Osteocyte (in vitro differentiated cells): ENCODE data around the gene MROH7. TPM values are rescaled to one million over a fixed set of nuclear protein-coding genes. Genes with fewer than 3 reads are reported as not detected.
A peak's percentile ranks its signal among the peaks of the same experiment; 100 is the strongest.

Source experiments
- DNase-seq: peaks from one replicate; pipeline ENCODE4 v3.0.0; 2021; ENCODE audit warnings: mixed read lengths; ENCODE audit not compliant: unreplicated experiment; ENCODE audit errors: extremely low spot score
- H3K27ac Mint-ChIP-seq: one replicate; pipeline ENCODE4 v1.8.0; 2021; ENCODE audit warnings: mild to moderate bottlenecking, mixed read lengths; ENCODE audit not compliant: unreplicated experiment
- H3K27me3 Mint-ChIP-seq: one replicate; pipeline ENCODE4 v1.8.0; 2021; ENCODE audit warnings: mixed read lengths; ENCODE audit not compliant: unreplicated experiment
- H3K36me3 Mint-ChIP-seq: one replicate; pipeline ENCODE4 v1.8.0; 2021; ENCODE audit warnings: mixed read lengths; ENCODE audit not compliant: unreplicated experiment
- H3K4me1 Mint-ChIP-seq: one replicate; pipeline ENCODE4 v1.8.0; 2021; ENCODE audit warnings: mixed read lengths; ENCODE audit not compliant: unreplicated experiment
- H3K4me3 Mint-ChIP-seq: one replicate; pipeline ENCODE4 v1.8.0; 2021; ENCODE audit warnings: mild to moderate bottlenecking, moderate library complexity, mixed read lengths; ENCODE audit not compliant: unreplicated experiment
- H3K9me3 Mint-ChIP-seq: one replicate; pipeline ENCODE4 v1.8.0; 2021; ENCODE audit warnings: mixed read lengths; ENCODE audit not compliant: unreplicated experiment
- CTCF ChIP-seq: fragments of 200-600 bp; sonication (generic); IDR thresholded peaks from 2 replicates; pipeline ENCODE4 v1.5.0; 2021; ENCODE audit warnings: antibody characterized with exemption, mild to moderate bottlenecking, moderate library complexity
- total RNA-seq: library from RNA; stranded (reverse); gene quantifications from 2 replicates; pipeline ENCODE4 v1.2.1, GENCODE V29; 2021

MROH7 gene
- total RNA-seq, 1 donor from 2014 or later = 0.11 TPM

- no peak overlapping the region for H3K27ac Mint-ChIP-seq
- peaks cover 40% of the 10 kb centered on the region for H3K27me3 Mint-ChIP-seq
- no peak for DNase-seq
- no peak overlapping the region for H3K4me3 Mint-ChIP-seq
- no peaks in the 10 kb centered on the region for H3K9me3 Mint-ChIP-seq
- no peaks in the 10 kb centered on the region for H3K36me3 Mint-ChIP-seq
- TF ChIP-seq CTCF = no peak
- no peaks in the 10 kb centered on the region for H3K4me1 Mint-ChIP-seq
These were observed 63.6 kb downstream of the MROH7 start for GRCh38 chr1:54705153-54705552.

GRCh38 chr1:54706419-54706818, 64.8 kb downstream of the MROH7 start:
- peak; percentile 72 for DNase-seq
- Mint-ChIP-seq H3K36me3 (no peaks in the 10 kb centered on the region), H3K9me3 (no peaks in the 10 kb centered on the region), H3K27me3 (peaks cover 51% of the 10 kb centered on the region), H3K27ac (no peak overlapping the region), H3K4me3 (no peak overlapping the region), H3K4me1 (no peaks in the 10 kb centered on the region)
- TF ChIP-seq CTCF = no peak

GRCh38 chr1:54708385-54708784, 66.8 kb downstream of the MROH7 start:
- Mint-ChIP-seq H3K9me3 (no peaks in the 10 kb centered on the region), H3K4me1 (no peaks in the 10 kb centered on the region), H3K36me3 (no peaks in the 10 kb centered on the region), H3K27ac (no peak overlapping the region), H3K27me3 (peaks cover 42% of the 10 kb centered on the region), H3K4me3 (no peak overlapping the region)
- DNase-seq = peak; percentile 57
- no peak for TF ChIP-seq CTCF

GRCh38 chr1:54709547-54710292, 68.1 kb downstream of the MROH7 start:
- Mint-ChIP-seq H3K36me3 (no peaks in the 10 kb centered on the region), H3K9me3 (no peaks in the 10 kb centered on the region), H3K4me3 (no peak overlapping the region), H3K27me3 (peaks cover 38% of the 10 kb centered on the region), H3K4me1 (no peaks in the 10 kb centered on the region), H3K27ac (no peak overlapping the region)
- no peak for TF ChIP-seq CTCF
- DNase-seq = peak; percentile 78

- no peak for DNase-seq
- Mint-ChIP-seq H3K36me3 (no peaks in the 10 kb centered on the region), H3K4me3 (no peak overlapping the region), H3K27me3 (peaks cover 34% of the 10 kb centered on the region), H3K9me3 (no peaks in the 10 kb centered on the region), H3K27ac (no peak overlapping the region), H3K4me1 (peaks cover 5% of the 10 kb centered on the region)
- no peak for TF ChIP-seq CTCF
These were observed 68.8 kb downstream of the MROH7 start for GRCh38 chr1:54710434-54710833.
